Activated CD4-positive, alpha-beta T cell treated with anti-CD3 and anti-CD28 coated beads, Interleukin-2, amount 50 U/mL, for 1 hour (primary cell): Measurements from ENCODE around the gene IQGAP2.
"Not testable (repeated sequence)": the region's sequence is repeated elsewhere in the genome, so short reads cannot be mapped to it uniquely, and the experiment has no call there.

Source experiments
- DNase-seq: peaks from one replicate; pipeline ENCODE4 v3.0.0-alpha.2; 2020

Gene IQGAP2

GRCh38 chr5:76422227-76422626, 19.1 kb downstream of the IQGAP2 start:
- DNase-seq: no peak

GRCh38 chr5:76422742-76423141, 19.7 kb downstream of the IQGAP2 start:
- DNase-seq: no peak

- no peak for DNase-seq
Observed at GRCh38 chr5:76425146-76425545, 22.1 kb downstream of the IQGAP2 start.

GRCh38 chr5:76425928-76426804, 23.1 kb downstream of the IQGAP2 start:
- DNase-seq: no peak

GRCh38 chr5:76427206-76428140, 24.4 kb downstream of the IQGAP2 start:
- DNase-seq: no peak

- not testable (repeated sequence) for DNase-seq
Observed at GRCh38 chr5:76428550-76428949, 25.5 kb downstream of the IQGAP2 start.

- no peak for DNase-seq
Observed at GRCh38 chr5:76433261-76433660, 30.2 kb downstream of the IQGAP2 start.

GRCh38 chr5:76437507-76437906, 34.4 kb downstream of the IQGAP2 start:
- DNase-seq: not testable (repeated sequence)

GRCh38 chr5:76438025-76438424, 34.9 kb downstream of the IQGAP2 start:
- DNase-seq: no peak

- no peak for DNase-seq
Observed at GRCh38 chr5:76439201-76439600, 36.1 kb downstream of the IQGAP2 start.

GRCh38 chr5:76439929-76440328, 36.8 kb downstream of the IQGAP2 start:
- DNase-seq: no peak

GRCh38 chr5:76441101-76441500, 38.0 kb downstream of the IQGAP2 start:
- no peak for DNase-seq

GRCh38 chr5:76441890-76442673, 39.0 kb downstream of the IQGAP2 start:
- DNase-seq: no peak

- no peak for DNase-seq
Observed at GRCh38 chr5:76443066-76443800, 40.1 kb downstream of the IQGAP2 start.

GRCh38 chr5:76445063-76445462, 42.0 kb downstream of the IQGAP2 start:
- DNase-seq: no peak

GRCh38 chr5:76445830-76446229, 42.7 kb downstream of the IQGAP2 start:
- DNase-seq: no peak

- DNase-seq: no peak
Observed at GRCh38 chr5:76446776-76447175, 43.7 kb downstream of the IQGAP2 start.

GRCh38 chr5:76449606-76450005, 46.5 kb downstream of the IQGAP2 start:
- no peak for DNase-seq

GRCh38 chr5:76450054-76450453, 47.0 kb downstream of the IQGAP2 start:
- DNase-seq: no peak

GRCh38 chr5:76451031-76451701, 48.1 kb downstream of the IQGAP2 start:
- DNase-seq: no peak

GRCh38 chr5:76455531-76456133, 52.5 kb downstream of the IQGAP2 start:
- no peak for DNase-seq
